Effector memory CD8-positive, alpha-beta T cell (primary cell): ENCODE results near the gene RBKS.
"Not testable (repeated sequence)": the region's sequence is repeated elsewhere in the genome, so short reads cannot be mapped to it uniquely, and the experiment has no call there.

Experiments
- ATAC-seq: fragments of 150-1000 bp; cut with Tn5 transposase; replicated peaks from 2 replicates; pipeline ENCODE4 v1.10.0; 2021; ENCODE audit warnings: mild to moderate bottlenecking, moderate library complexity
- DNase-seq, 3 experiments: peaks; one replicate each; pipeline ENCODE4 v3.0.0; 2021
- H3K27ac Mint-ChIP-seq, 2 donors: one replicate each; pipeline ENCODE4 v1.8.0; 2022; ENCODE audit warnings: mild to moderate bottlenecking in 2 of 2, mixed read lengths in 2 of 2, moderate library complexity in 2 of 2
- H3K27me3 Mint-ChIP-seq, 2 donors: one replicate each; pipeline ENCODE4 v1.8.0; 2022; ENCODE audit warnings: mixed read lengths in 2 of 2
- H3K36me3 Mint-ChIP-seq: one replicate; pipeline ENCODE4 v1.8.0; 2022; ENCODE audit warnings: mild to moderate bottlenecking, moderate library complexity, mixed read lengths; ENCODE audit not compliant: insufficient read depth
- H3K4me1 Mint-ChIP-seq, 2 donors: one replicate each; pipeline ENCODE4 v1.8.0; 2022; ENCODE audit warnings: low read depth in 2 of 2, mixed read lengths in 2 of 2
- H3K4me3 Mint-ChIP-seq, 2 donors: one replicate each; pipeline ENCODE4 v1.8.0; 2022; ENCODE audit warnings: mild to moderate bottlenecking in 2 of 2, mixed read lengths in 2 of 2, moderate library complexity in 2 of 2
- H3K9me3 Mint-ChIP-seq, 2 donors: one replicate each; pipeline ENCODE4 v1.8.0; 2022; ENCODE audit warnings: mixed read lengths in 2 of 2

The RBKS gene

DNA sequence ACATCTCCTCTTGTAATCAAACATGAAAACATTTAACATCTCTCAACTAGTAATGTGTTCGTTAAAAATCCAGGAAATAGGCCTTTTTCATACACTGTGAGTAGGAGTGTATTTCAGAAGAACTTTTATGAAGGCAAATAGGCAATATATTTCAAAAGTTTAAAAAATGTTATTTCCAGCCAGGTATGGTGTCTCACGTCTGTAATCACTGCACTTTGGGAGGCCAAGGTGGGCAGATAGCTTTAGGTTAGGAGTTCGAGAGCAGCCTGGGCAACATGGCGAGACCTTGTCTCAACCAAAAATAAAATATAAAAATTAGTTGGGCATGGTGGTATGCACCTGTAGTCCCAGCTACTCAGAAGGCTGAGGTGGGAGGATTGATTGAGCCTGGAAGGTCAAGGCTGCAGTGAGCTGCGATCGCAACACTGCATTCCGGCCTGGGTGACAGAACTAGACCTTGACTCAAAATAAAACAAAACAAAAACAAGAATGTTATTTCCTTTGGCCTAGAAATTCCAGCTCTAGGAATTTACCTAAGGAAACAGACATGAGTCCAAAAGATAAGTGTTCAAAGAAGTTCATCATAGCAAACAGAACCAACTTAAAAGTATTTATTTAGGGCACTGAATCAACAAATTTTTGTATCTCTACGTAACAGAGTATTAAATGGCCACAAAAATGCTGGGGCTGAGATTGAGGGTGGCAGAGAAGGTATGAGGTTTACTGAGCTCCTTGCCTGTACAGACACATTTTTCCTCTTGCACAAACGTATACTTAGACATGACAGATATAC lies 14.9 kb downstream of the RBKS start:
- Mint-ChIP-seq H3K4me3 (no peak overlapping the region), H3K27ac (no peak overlapping the region), H3K27me3 (peaks cover 0 to 4% of the 10 kb centered on the region in 2 donors), H3K36me3 (no peaks in the 10 kb centered on the region), H3K4me1 (no peaks in the 10 kb centered on the region), H3K9me3 (peaks cover 0 to 1% of the 10 kb centered on the region in 2 donors)
- ATAC-seq (no peak), DNase-seq (no peak)

GRCh38 chr2:27873091-27873490 lies 17.1 kb downstream of the RBKS start:
- Mint-ChIP-seq H3K27me3 (no peaks in the 10 kb centered on the region), H3K36me3 (no peaks in the 10 kb centered on the region), H3K4me3 (no peak overlapping the region), H3K9me3 (peaks cover 0 to 1% of the 10 kb centered on the region in 2 donors), H3K4me1 (no peaks in the 10 kb centered on the region), H3K27ac (no peak overlapping the region)
- DNase-seq (no peak), ATAC-seq (no peak)

GRCh38 chr2:27871802-27872201 lies 18.4 kb downstream of the RBKS start:
- Mint-ChIP-seq H3K4me3 (no peak overlapping the region), H3K27ac (no peak overlapping the region), H3K27me3 (no peaks in the 10 kb centered on the region), H3K4me1 (no peaks in the 10 kb centered on the region), H3K36me3 (no peaks in the 10 kb centered on the region), H3K9me3 (peaks cover 0 to 1% of the 10 kb centered on the region in 2 donors)
- no peak for DNase-seq
- no peak for ATAC-seq

DNA sequence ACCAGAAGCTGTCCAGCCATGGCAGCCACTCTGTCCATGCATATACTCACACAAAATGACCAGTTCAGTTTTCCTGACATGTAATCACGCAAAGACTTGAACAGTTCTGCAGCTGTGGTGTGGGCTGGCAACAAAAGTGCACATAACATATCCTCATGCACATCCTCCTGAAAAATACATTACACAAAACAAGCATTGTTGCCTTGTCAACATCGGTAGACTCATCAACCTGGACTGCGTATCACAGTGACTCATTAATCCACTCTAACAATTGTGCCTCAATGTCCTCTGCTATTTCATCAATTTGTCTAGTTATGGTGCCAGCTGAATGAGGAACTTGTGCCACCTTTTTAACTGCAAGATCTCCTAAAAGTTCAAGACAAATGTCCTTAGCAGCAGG lies 19.5 kb downstream of the RBKS start:
- Mint-ChIP-seq H3K27ac (no peak overlapping the region), H3K36me3 (no peaks in the 10 kb centered on the region), H3K4me1 (no peaks in the 10 kb centered on the region), H3K9me3 (peaks cover 0 to under 1% of the 10 kb centered on the region in 2 donors), H3K27me3 (no peaks in the 10 kb centered on the region), H3K4me3 (no peak overlapping the region)
- ATAC-seq (no peak), DNase-seq (no peak)

DNA sequence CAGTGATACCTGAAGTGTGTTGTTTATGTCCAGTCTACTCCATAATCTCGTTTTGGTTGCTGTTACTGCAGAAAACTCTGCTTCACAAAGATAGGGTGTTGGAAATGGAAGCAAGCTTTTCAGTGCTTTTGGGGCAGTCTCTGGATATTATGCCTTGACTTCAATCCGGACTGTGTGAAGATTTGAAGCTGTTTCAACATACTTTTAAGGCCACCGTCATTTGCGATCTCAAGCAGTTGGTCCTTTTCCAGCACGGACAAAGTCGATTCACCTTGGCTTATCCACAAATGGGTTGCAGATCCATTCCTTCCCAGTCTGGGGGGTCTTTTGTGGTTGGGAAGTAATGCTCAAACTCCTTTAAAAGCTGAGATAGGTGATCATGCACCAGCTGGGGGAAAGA lies 20.4 kb downstream of the RBKS start:
- no peak for ATAC-seq
- Mint-ChIP-seq H3K27me3 (no peaks in the 10 kb centered on the region), H3K27ac (no peak overlapping the region), H3K36me3 (no peaks in the 10 kb centered on the region), H3K9me3 (no peaks in the 10 kb centered on the region), H3K4me3 (no peak overlapping the region), H3K4me1 (no peaks in the 10 kb centered on the region)
- no peak for DNase-seq

DNA sequence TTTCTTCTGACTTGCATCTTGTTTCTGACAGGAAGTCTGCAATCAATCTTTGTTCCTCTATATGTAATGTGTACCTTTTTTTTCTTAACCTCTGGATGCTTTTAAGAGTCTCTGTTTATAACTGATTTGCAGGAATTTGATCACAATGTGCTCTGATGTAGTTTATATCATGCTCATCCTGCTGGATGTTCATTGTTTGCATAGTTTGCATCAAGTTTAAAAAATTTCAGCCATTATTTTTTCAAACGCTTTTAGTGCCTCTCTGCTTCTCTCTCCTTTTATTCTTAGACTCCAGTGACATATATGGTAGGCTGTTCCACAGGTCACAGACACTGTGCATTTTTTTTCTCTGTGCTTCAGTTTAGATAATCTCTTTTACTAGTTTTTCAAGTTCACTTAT lies 23.9 kb downstream of the RBKS start:
- Mint-ChIP-seq H3K27me3 (no peaks in the 10 kb centered on the region), H3K27ac (no peak overlapping the region), H3K9me3 (no peaks in the 10 kb centered on the region), H3K4me1 (no peaks in the 10 kb centered on the region), H3K4me3 (no peak overlapping the region), H3K36me3 (no peaks in the 10 kb centered on the region)
- DNase-seq (no peak), ATAC-seq (no peak)

- H3K36me3 Mint-ChIP-seq, H3K27ac Mint-ChIP-seq, H3K27me3 Mint-ChIP-seq, H3K4me1 Mint-ChIP-seq, DNase-seq, ATAC-seq, H3K4me3 Mint-ChIP-seq, H3K9me3 Mint-ChIP-seq: not testable (repeated sequence)
Observed at GRCh38 chr2:27863955-27864354, 26.2 kb downstream of the RBKS start.

DNA sequence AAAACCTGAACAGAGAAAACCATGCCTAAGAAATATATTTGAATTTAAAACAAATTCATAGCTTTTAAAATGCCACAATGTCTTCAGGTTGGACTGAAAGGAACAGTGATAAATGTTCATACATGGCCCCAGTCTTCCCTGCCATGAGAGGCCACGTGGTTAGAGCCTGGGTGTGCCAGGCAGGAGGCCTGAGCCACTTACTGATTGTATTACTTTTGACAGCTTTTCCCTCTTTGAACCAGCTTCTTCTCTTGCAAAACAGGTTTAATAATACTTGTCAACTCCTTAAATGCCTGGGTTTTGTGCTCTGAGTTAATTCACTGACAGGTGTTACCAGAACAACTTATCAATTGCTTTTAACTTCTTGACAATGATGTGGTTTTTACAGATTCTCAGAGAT lies 27.0 kb downstream of the RBKS start:
- DNase-seq (no peak), ATAC-seq (no peak)
- Mint-ChIP-seq H3K9me3 (no peaks in the 10 kb centered on the region), H3K4me1 (peaks cover 0 to 2% of the 10 kb centered on the region in 2 donors), H3K4me3 (no peak overlapping the region), H3K36me3 (no peaks in the 10 kb centered on the region), H3K27me3 (no peaks in the 10 kb centered on the region), H3K27ac (no peak overlapping the region)

DNA sequence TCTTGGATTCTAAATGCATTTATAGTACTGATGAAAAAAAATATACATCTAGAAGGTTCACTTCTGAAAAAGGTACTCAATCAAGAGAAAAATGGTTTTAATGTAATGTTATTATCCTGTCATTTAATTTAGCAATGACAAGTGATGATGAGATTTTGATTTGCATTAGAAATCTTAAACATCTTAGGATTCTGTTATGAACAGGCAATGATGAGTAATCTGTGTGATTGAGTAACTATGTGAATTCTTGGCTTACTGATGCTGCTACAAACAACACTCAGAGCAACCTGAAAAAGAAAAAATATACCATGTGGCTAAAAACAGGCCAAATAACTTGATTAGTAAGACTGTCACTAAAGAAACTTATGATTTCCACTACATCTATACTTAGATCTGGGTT lies 30.1 kb downstream of the RBKS start:
- peaks cover 0 to 2% of the 10 kb centered on the region in 2 donors for H3K4me1 Mint-ChIP-seq
- no peak for DNase-seq
- H3K9me3 Mint-ChIP-seq = no peaks in the 10 kb centered on the region
- no peaks in the 10 kb centered on the region for H3K36me3 Mint-ChIP-seq
- peak overlapping the region in 1 of 2 donors; percentile 21 for H3K27ac Mint-ChIP-seq
- no peak for ATAC-seq
- H3K27me3 Mint-ChIP-seq = no peaks in the 10 kb centered on the region
- no peak overlapping the region for H3K4me3 Mint-ChIP-seq

DNA sequence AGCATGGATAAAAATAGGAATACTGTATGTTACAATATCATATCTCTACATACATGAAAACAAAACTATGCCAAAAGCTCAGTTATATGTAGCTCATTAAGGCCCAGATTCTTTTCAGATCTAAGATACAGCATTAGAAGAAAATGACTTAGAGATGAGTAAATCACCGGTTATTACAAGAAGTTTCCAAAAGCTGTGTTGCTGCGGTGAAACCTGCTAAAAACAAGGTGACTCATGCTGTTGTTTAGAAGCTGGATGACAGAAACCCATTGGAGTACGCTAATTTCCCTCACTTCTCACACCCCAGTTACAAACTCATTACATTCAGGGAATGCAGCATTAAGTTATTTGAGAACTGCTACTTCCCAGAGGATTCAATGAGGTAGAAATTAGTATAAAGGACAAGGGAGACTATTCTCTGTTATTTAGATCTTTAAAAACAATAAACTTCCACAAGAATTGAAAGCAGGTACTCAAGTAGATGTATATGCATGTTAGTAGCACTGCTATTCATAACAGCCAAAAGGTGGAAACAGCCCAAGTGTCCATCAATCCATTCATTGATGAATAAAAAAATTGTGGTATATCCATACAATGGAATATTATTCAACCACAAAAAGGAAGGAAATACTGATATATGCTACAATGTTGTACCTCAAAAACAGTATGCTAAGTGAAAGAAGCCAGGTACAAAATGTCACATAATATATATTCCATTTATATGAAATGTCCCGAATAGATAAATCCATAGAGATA lies 32.6 kb downstream of the RBKS start:
- DNase-seq = no peak
- H3K27ac Mint-ChIP-seq = no peak overlapping the region
- H3K27me3 Mint-ChIP-seq = no peaks in the 10 kb centered on the region
- no peaks in the 10 kb centered on the region for H3K9me3 Mint-ChIP-seq
- no peak for ATAC-seq
- H3K36me3 Mint-ChIP-seq = no peaks in the 10 kb centered on the region
- no peak overlapping the region for H3K4me3 Mint-ChIP-seq
- peaks cover 0 to 2% of the 10 kb centered on the region in 2 donors for H3K4me1 Mint-ChIP-seq

DNA sequence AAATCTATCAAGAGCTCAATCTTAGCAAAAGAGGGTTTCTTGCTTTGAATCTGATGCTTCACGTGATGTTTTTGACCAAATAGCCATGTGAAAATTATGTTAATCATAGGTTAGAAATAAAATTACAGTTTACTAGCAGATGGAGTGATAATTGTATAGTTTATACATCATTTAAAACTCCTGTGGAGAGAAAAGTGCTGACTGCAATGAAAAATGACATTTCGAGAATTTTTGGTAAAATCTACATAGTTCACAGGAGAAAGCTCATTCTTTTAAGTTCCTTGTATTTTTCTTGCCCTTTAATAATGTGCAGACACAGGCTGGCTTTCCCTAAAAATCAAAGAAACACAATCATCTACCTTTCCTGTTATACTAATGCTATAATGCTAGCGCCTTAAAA lies 33.2 kb downstream of the RBKS start:
- Mint-ChIP-seq H3K9me3 (no peaks in the 10 kb centered on the region), H3K4me1 (peaks cover 0 to 2% of the 10 kb centered on the region in 2 donors), H3K27ac (no peak overlapping the region), H3K36me3 (no peaks in the 10 kb centered on the region), H3K4me3 (no peak overlapping the region), H3K27me3 (no peaks in the 10 kb centered on the region)
- DNase-seq (no peak), ATAC-seq (no peak)

- H3K27me3 Mint-ChIP-seq = no peaks in the 10 kb centered on the region
- DNase-seq (no peak), ATAC-seq (no peak)
- peaks cover 0 to 2% of the 10 kb centered on the region in 2 donors for H3K4me1 Mint-ChIP-seq
- H3K9me3 Mint-ChIP-seq = no peaks in the 10 kb centered on the region
- no peaks in the 10 kb centered on the region for H3K36me3 Mint-ChIP-seq
- no peak overlapping the region for H3K27ac Mint-ChIP-seq
- H3K4me3 Mint-ChIP-seq = no peak overlapping the region
Observed at GRCh38 chr2:27856386-27856785, 33.8 kb downstream of the RBKS start.

DNA sequence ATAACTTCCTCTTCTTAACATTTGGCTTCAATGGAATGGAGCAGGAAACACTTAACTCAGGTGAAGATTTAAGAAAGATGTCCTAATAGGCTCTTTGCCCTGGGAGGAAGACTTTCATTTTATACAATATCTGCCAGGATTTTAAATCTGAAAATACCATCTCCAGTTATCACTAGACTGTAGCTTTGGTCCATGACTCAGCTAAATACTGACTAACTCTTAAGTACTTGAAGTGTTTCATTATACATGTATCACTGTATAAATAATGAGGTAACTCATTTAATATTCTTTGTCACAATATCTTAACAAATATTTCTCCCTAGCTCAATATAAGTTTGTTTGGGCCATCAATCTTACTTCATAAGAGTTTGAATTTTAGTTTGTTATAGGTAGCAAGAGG lies 34.7 kb downstream of the RBKS start:
- Mint-ChIP-seq H3K9me3 (no peaks in the 10 kb centered on the region), H3K4me3 (no peak overlapping the region), H3K27me3 (no peaks in the 10 kb centered on the region), H3K36me3 (no peaks in the 10 kb centered on the region), H3K4me1 (peaks cover 0 to 2% of the 10 kb centered on the region in 2 donors), H3K27ac (no peak overlapping the region)
- DNase-seq (no peak), ATAC-seq (no peak)

DNA sequence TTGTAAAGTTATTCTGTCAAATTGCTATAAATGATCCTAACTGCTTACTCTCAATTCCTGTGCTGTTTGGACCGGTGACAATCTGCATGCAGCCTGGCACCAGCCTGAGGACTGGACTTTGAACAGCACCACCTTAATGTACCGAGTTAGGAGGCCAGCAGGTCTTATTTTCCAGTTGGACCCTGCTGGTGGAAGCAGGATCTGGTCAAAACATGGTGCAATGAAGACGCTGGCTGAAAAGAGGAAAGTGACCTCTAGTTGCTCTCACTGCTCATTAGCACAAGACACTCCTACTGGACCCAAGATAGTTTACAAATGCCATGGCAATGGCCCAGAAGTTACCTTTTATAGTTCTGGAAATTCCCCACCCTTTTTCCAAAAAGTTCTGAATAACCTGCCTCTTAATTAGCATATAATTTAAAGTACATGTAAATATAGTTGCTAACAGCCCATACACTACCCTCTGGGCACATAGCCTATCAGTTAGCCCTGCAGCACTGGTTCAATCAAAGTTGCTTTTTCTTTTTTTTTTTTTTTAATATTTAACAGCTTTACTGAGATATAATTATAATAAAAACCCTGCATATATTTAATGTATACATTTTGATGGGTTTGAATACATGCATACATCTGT lies 35.8 kb downstream of the RBKS start:
- DNase-seq (no peak), ATAC-seq (no peak)
- H3K9me3 Mint-ChIP-seq = no peaks in the 10 kb centered on the region
- H3K27me3 Mint-ChIP-seq = no peaks in the 10 kb centered on the region
- H3K4me1 Mint-ChIP-seq = peaks cover 0 to 2% of the 10 kb centered on the region in 2 donors
- no peaks in the 10 kb centered on the region for H3K36me3 Mint-ChIP-seq
- no peak overlapping the region for H3K27ac Mint-ChIP-seq
- no peak overlapping the region for H3K4me3 Mint-ChIP-seq
